Right lobe of liver (tissue), 4 donors: ENCODE measurements around the gene LAIR2.

Experiments
- POLR2A ChIP-seq: fragments of 450-650 bp; IDR thresholded peaks from one replicate; pipeline ENCODE4 v1.6.1; 2017; ENCODE audit warnings: antibody characterized with exemption, mild to moderate bottlenecking
- TF ChIP-seq, protein P1 (sequence below), 4 donors: fragments of 200-600 bp in 3 of 4; fragments of 450-650 bp in 1 of 4; IDR thresholded peaks; one replicate each; pipeline versions ENCODE4 v1.5.1 to v1.8.0; 2016 to 2022; ENCODE audit warnings: antibody characterized with exemption in 4 of 4, mild to moderate bottlenecking in 2 of 4
- donor health status: DM: no; HTN: no; CAD: no.
- donor health status: DM: no; HTN: no; CAD: no.
- donor health status: DM: no; HTN: yes; CAD: no.

DNA sequence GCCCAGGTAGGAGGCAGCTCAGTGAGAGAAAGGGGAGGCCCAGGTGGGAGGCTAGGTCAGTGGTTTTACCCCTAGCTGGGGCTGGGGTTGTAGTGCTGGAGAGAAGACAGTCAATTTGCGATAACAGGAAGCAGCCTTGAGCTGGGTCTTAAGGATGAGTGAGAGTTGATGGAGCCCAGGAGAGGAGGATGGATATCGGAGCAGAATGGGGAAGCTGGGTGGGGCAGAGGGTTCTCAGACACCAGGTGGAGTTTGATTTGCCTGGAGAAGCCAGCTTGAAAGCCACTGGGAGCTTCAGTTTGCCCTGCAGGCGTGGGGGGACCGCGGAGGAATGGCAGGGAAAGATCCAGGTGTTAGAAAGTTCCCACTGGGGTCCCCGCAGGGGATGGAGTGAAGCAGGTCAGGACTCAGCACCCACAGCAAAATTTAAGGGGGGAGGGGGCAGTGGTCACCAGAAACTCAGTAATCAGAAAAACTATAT is 28.7 kb upstream of the LAIR2 start:
- TF ChIP-seq, protein P1, sequence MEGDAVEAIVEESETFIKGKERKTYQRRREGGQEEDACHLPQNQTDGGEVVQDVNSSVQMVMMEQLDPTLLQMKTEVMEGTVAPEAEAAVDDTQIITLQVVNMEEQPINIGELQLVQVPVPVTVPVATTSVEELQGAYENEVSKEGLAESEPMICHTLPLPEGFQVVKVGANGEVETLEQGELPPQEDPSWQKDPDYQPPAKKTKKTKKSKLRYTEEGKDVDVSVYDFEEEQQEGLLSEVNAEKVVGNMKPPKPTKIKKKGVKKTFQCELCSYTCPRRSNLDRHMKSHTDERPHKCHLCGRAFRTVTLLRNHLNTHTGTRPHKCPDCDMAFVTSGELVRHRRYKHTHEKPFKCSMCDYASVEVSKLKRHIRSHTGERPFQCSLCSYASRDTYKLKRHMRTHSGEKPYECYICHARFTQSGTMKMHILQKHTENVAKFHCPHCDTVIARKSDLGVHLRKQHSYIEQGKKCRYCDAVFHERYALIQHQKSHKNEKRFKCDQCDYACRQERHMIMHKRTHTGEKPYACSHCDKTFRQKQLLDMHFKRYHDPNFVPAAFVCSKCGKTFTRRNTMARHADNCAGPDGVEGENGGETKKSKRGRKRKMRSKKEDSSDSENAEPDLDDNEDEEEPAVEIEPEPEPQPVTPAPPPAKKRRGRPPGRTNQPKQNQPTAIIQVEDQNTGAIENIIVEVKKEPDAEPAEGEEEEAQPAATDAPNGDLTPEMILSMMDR (IDR thresholded peaks at IDR 0.05): no peak
- no peak for TF ChIP-seq POLR2A
